Heart right ventricle (tissue), 16 donors: ENCODE measurements around the gene C1QTNF6. TPM values are rescaled to one million over a fixed set of nuclear protein-coding genes. Genes with fewer than 3 reads are reported as not detected.

Source experiments
- ATAC-seq, 8 donors: fragments of 200-7000 bp; cut with Tn5 transposase; one replicate each; pipeline ENCODE4 v1.9.1; 2020; ENCODE audit warnings: mild to moderate bottlenecking in 8 of 8, moderate library complexity in 8 of 8, moderate number of reproducible peaks in 1 of 8
- DNase-seq, 2 donors: peaks; one replicate each; pipeline ENCODE4 v3.0.0-alpha.2; 2020
- H3K27ac ChIP-seq, 10 donors: fragments of 200-600 bp; sonication (generic) in 2 of 10; one replicate each; pipeline versions ENCODE4 v1.5.0 to v1.8.0; 2020 to 2022; ENCODE audit warnings: mild to moderate bottlenecking in 3 of 10
- H3K27me3 ChIP-seq, 7 donors: fragments of 200-600 bp; one replicate each; pipeline ENCODE4 v1.8.0; 2021 to 2022; ENCODE audit warnings: mild to moderate bottlenecking in 2 of 7
- H3K36me3 ChIP-seq, 9 donors: fragments of 200-600 bp; sonication (generic) in 1 of 9; one replicate each; pipeline versions ENCODE4 v1.5.0 to v1.8.0; 2020 to 2022; ENCODE audit warnings: mild to moderate bottlenecking in 2 of 9
- H3K4me1 ChIP-seq, 9 donors: fragments of 200-600 bp; sonication (generic) in 1 of 9; one replicate each; pipeline versions ENCODE4 v1.5.0 to v1.8.0; 2020 to 2022; ENCODE audit warnings: mild to moderate bottlenecking in 4 of 9
- H3K4me3 ChIP-seq, 10 donors: fragments of 200-600 bp; sonication (generic) in 2 of 10; one replicate each; pipeline versions ENCODE4 v1.5.0 to v1.8.0; 2020 to 2022; ENCODE audit warnings: mild to moderate bottlenecking in 7 of 10, moderate library complexity in 2 of 10
- H3K9me3 ChIP-seq, 11 donors: fragments of 200-600 bp in 10 of 11; sonication (generic) in 2 of 11; one replicate each; pipeline versions ENCODE4 v1.5.0 to v1.8.0; 2013 to 2022; ENCODE audit warnings: mild to moderate bottlenecking in 2 of 11, control low read depth in 1 of 11, moderate library complexity in 1 of 11
- CTCF ChIP-seq, 9 donors: fragments of 200-600 bp; sonication (generic) in 2 of 9; IDR thresholded peaks; one replicate each; pipeline versions ENCODE4 v1.5.0 to v1.8.0; 2021 to 2022; ENCODE audit warnings: antibody characterized with exemption in 9 of 9, mild to moderate bottlenecking in 5 of 9, moderate library complexity in 1 of 9
- WGBS, 2 donors: extraction: QIAGEN DNeasy Blood & Tissue Kit; methylation state at CpG; one replicate each; pipeline ENCODE4 v1.1.7; 2013; ENCODE audit warnings: inconsistent platforms in 1 of 2; 5-methylcytosine and 5-hydroxymethylcytosine counted together
- intact Hi-C, 10 donors: fragments of 100-400 bp; cut with DNase I; formaldehyde crosslinking; loops; one replicate each; pipeline versions ENCODE4 v1.11.1 to v1.14.2; 2022
- polyA plus RNA-seq, 2 donors: library from polyadenylated mRNA; stranded (reverse); fragments of 200-250 nt; gene quantifications; one replicate each; pipeline ENCODE4 v1.2.3, GENCODE V29; 2013
- total RNA-seq, 10 donors: library from RNA; stranded (reverse); fragmentation: NEBNext Ultra II Directional in 3 of 10; extraction: Animal tissue kit (Norgen Biotek cat#: 25700) in 3 of 10; gene quantifications; one replicate each; pipeline versions ENCODE4 v1.2.1 to v1.2.4, GENCODE V29; 2021 to 2023
- donor health status: Arrhythmogenic right ventricular cardiomyopathy.
- donor health status: ischemic (EF 13 %, LVEDD 7.1; RV severe dilation, severe dysfunction).
- donor health status: healthy with polysubstance abuse.
- donor health status: DM: no; HTN: yes; CAD: no.
- donor health status: DM: no; HTN: no; CAD: no.
- donor health status: ischemic (EF 25% LVEDD 6.9; RV normal size, moderate dysfunction).
- donor health status: ischemic (EF 25% LVEDD 5.7; RV mildly dilated, moderate dysfunction).
- donor health status: healthy.
- donor health status: DM: yes; HTN: yes; CAD: no.
- donor health status: Ischemic cardiomyopathy.
- donor health status: ischemic (EF 35%, LVEDD 5.7; RV mildly dilated, moderate dysfunction).
- donor health status: nonischemic (EF 11% LVEDD 7.7; RV severe dilation, severe dysfunction).
- donor health status: DM: yes; HTN: yes; CAD: no.
- donor health status: PGD.
- donor health status: ischemic (EF 29% LVEDD 5.4; RV normal size, mild dysfunction).
- donor health status: nonischemic (EF 23%, LVEDD 6.1; RV moderate dilation, normal function).

The C1QTNF6 gene
- total and polyA plus RNA-seq, 12 donors = 0.51 to 6.4 (median 1.5) TPM

GRCh38 chr22:37225481-37225880, 37.4 kb upstream of the C1QTNF6 start:
- DNase-seq = no peak
- WGBS, 2 donors = 67 to 69% methylated on average over 8 of the region's 8 CpGs
- peaks cover 0 to 68% (median 0%) of the 10 kb centered on the region in 9 donors for H3K4me1 ChIP-seq

DNA sequence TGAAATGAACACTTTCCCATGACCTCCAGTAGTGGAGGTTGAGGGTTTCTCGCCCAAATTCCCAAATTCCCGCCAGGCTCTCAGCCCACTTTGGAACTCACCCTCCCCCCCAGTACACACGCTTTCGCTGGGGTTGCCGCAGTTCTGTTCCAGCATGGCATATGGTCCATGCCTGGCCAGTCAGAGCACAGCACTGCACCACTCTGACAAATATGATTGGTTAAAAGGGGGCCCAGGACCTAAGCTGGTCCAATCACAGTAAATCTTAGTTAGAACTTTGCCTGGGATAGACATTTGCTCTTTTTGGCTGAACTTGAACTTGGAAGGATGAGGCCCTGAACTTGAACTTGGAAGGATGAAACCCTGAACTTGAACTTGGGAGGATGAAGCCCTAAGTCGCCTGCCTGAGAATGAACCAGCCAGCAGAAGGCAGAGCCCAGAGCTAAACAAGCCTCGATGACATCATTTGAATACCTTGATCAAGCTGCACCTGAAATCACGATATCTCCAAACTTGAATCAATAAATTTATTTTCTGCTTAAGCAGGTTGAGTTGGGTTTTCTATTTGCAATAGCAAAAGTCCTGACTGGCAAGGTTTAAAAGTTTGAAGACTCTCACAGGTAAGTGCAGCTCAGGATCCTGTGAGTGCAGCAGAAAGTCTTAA, 36.8 kb upstream of the C1QTNF6 start:
- Histone ChIP-seq H3K36me3 (peaks cover 0 to 35% (median 0%) of the 10 kb centered on the region in 9 donors), H3K27me3 (peaks cover 0 to 24% (median 6%) of the 10 kb centered on the region in 7 donors), H3K4me1 (peaks cover 0 to 68% (median 0%) of the 10 kb centered on the region in 9 donors), H3K27ac (peak overlapping the region in 1 of 10 donors; percentile 75), H3K9me3 (peaks cover 0 to 5% (median 0%) of the 10 kb centered on the region in 11 donors), H3K4me3 (no peak overlapping the region)
- DNase-seq (no peak), ATAC-seq (no peak)
- 57 to 63% methylated on average over 8 of the region's 8 CpGs for WGBS, 2 donors
- TF ChIP-seq CTCF (IDR thresholded peaks at IDR 0.05) = no peak
- intact Hi-C loops = no loop called here

More at GRCh38 chr22:37225481-37225880, 37.4 kb upstream of the C1QTNF6 start:
- intact Hi-C loops = no loop called here
- Histone ChIP-seq H3K27me3 (peaks cover 0 to 21% (median 3%) of the 10 kb centered on the region in 7 donors), H3K4me3 (no peak overlapping the region), H3K36me3 (peaks cover 0 to 35% (median 0%) of the 10 kb centered on the region in 9 donors), H3K9me3 (peaks cover 0 to 5% (median 0%) of the 10 kb centered on the region in 11 donors), H3K27ac (peak overlapping the region in 1 of 10 donors; percentile 5)
- TF ChIP-seq CTCF (IDR thresholded peaks at IDR 0.05) = no peak
- no peak for ATAC-seq

DNA sequence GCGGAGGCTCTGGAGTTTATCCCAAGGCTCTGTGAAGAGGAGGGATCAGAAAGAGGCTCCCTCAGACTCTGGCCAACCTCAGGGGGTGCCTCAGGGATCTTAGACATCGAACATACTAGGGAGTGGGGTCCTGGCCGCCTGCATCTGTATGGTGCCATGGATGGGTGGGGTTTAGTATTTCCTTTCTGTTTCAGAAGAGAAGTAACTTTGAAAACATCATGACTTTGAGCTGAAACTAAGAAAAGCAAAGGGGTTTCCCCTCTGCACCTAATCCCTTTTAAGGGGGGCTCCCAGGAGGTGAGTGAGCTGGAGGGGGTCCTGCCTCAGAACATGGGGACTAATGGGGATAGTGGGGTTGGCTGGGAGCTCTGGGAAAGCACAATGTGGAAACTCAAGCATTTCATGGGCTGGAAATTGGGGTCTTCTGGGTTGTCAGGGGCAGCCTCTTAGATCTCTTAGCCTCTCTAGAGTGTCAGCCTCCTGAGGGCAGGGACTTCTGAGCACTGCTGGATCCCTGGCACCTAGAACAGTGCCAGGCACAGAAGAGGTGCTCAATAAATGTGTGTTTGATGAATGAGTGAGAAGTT, 36.0 kb upstream of the C1QTNF6 start:
- intact Hi-C loops = no loop called here
- peaks cover 0 to 35% (median 0%) of the 10 kb centered on the region in 9 donors for H3K36me3 ChIP-seq
- H3K9me3 ChIP-seq = peaks cover 0 to 5% (median 0%) of the 10 kb centered on the region in 11 donors
- H3K27ac ChIP-seq = peak overlapping the region in 1 of 10 donors; percentile 75
- peaks cover 0 to 30% (median 13%) of the 10 kb centered on the region in 7 donors for H3K27me3 ChIP-seq
- no peak for TF ChIP-seq CTCF (IDR thresholded peaks at IDR 0.05)
- H3K4me1 ChIP-seq = peaks cover 0 to 66% (median 0%) of the 10 kb centered on the region in 9 donors
- no peak overlapping the region for H3K4me3 ChIP-seq
- WGBS, 2 donors = 73 to 74% methylated on average over 3 of the region's 3 CpGs
- ATAC-seq (no peak), DNase-seq (no peak)

GRCh38 chr22:37222440-37222971, 34.5 kb upstream of the C1QTNF6 start:
- peaks cover 0 to 25% (median 0%) of the 10 kb centered on the region in 9 donors for H3K36me3 ChIP-seq
- H3K27me3 ChIP-seq = peaks cover 0 to 31% (median 20%) of the 10 kb centered on the region in 7 donors
- peak overlapping the region in 2 of 10 donors; percentile 52 to 86 for H3K27ac ChIP-seq
- ATAC-seq = peak in 1 of 8 donors; percentile 35
- DNase-seq = no peak
- WGBS, 2 donors = 76 to 79% methylated on average over 8 of the region's 8 CpGs
- intact Hi-C loops = no loop called here
- no peak for TF ChIP-seq CTCF (IDR thresholded peaks at IDR 0.05)
- no peak overlapping the region for H3K4me3 ChIP-seq
- H3K9me3 ChIP-seq = peaks cover 0 to 5% (median 0%) of the 10 kb centered on the region in 11 donors
- H3K4me1 ChIP-seq = peaks cover 0 to 51% (median 0%) of the 10 kb centered on the region in 9 donors
